ENCODE data around the gene DSC1. TPM values are rescaled to one million over a fixed set of nuclear protein-coding genes. Genes with fewer than 3 reads are reported as not detected.

Gene DSC1
- total and polyA plus RNA-seq, 2 of the 4 experiments (the other 2 are of a cell fraction), result not detected

DNA sequence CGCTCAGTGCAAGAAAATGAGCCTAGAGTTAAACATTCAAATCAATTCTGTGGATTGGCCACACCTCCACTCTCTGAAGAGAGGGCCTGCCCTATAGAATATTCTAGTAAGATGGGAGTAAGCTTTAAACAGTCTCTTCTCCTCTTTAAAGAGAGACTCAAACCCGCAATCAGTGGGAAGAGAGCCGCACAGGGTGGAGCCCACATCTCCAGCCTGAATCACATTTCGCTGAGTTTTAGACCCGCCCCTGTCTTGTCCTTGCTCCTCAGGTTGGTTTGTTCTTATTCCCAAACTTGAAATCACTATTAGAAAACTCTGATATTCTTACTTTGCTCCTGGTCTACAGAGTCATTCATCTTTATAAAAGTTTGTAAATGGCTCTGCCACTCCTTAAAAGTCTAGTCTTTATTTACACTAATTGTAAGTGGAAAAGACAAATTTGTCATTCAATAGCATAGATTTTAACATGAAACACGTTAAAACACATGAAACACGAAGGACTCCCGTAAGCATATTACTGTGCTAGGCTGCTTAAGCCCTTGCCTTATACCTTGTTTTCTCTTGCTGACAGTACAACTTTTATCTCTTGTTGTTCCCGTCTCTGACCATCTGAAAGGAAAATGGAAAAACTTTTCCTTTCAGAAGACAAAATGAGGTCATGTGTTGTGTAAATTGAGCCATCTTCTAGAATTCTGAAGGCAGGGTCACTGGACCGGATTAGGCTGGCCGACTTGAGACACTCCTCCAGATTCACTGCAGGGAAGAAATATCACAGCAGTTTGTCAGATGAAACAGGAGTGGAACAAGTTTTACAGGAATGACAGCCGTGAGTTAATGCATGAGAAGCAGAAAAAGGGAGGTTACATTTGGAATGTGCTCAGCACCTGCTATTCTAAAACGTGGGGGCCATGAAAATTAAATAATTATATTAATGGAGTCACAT, 5.6 kb downstream of the DSC1 start:
- H2AK5ac ChIP-seq (ENCODE audit: low read depth, low read length), result no peak overlapping the region
- H3K18ac ChIP-seq (ENCODE audit: low read depth, low read length), result no peak overlapping the region
- H3K36me3 ChIP-seq (ENCODE audit: control insufficient read depth, insufficient read depth, low read length), result no peaks in the 10 kb centered on the region
- no peak overlapping the region for H2BK120ac ChIP-seq (ENCODE audit: low read depth, low read length)
- no peak overlapping the region for H3K56ac ChIP-seq (ENCODE audit: extremely low read depth, insufficient read depth, low read length)
- in situ Hi-C loops (cut with MboI; ENCODE audit: low sequenced_read_pairs), result no loop called here
- no peaks in the 10 kb centered on the region for H3K9me1 ChIP-seq (ENCODE audit: insufficient read depth, low read length)
- no peak overlapping the region for H3K14ac ChIP-seq (replicated peaks; ENCODE audit: low read depth, low read length)
- H4K5ac ChIP-seq (ENCODE audit: low read depth, low read length), result no peak overlapping the region
- WGBS, 2 experiments (ENCODE audit: extremely low coverage in 2 of 2, insufficient read length in 1 of 2), result 90% methylated on average over 2 of the region's 13 CpGs; no CpG with 5 or more reads in 1 of the 2 experiments
- no peaks in the 10 kb centered on the region for H3K79me1 ChIP-seq (ENCODE audit: low read depth in 1 of 2, low read length in 2 of 2)
- no peak overlapping the region for H3K4me3 ChIP-seq (ENCODE audit: insufficient read depth, low read depth, low read length)
- no peak overlapping the region for H4K8ac ChIP-seq (ENCODE audit: low read depth in 2 of 2, low read length in 2 of 2)
- BruUV-seq (replicated peaks), result no TSS peak
- dilution Hi-C loops (cut with HindIII; ENCODE audit: low sequenced_read_pairs, unreplicated experiment), result no loop called here
- H3K4me2 ChIP-seq (ENCODE audit: low read depth, low read length), result no peak overlapping the region
- TF ChIP-seq SMC3 (IDR thresholded peaks at IDR 0.05; ENCODE audit: low read depth, low read length) (no peak), RFX5 (IDR thresholded peaks at IDR 0.05; ENCODE audit: low read depth, low read length) (no peak), CEBPB (IDR thresholded peaks at IDR 0.05; ENCODE audit: low read depth, low read length) (no peak), NFE2L2 (IDR thresholded peaks at IDR 0.05; ENCODE audit: low read depth, low read length) (no peak), RCOR1 (IDR thresholded peaks at IDR 0.05; ENCODE audit: insufficient replicate concordance, low read length) (no peak), CHD1 (IDR thresholded peaks at IDR 0.05; ENCODE audit: low read depth, low read length) (no peak), RAD21 (IDR thresholded peaks at IDR 0.05; ENCODE audit: low read length) (no peak), MAFK (IDR thresholded peaks at IDR 0.05; ENCODE audit: low read depth, low read length) (no peak), MXI1 (IDR thresholded peaks at IDR 0.05; ENCODE audit: borderline replicate concordance, low read depth, low read length) (no peak), BHLHE40 (IDR thresholded peaks at IDR 0.05; ENCODE audit: low read depth, low read length) (no peak), FOS (IDR thresholded peaks at IDR 0.05; ENCODE audit: low read depth, low read length) (no peak)
- TF ChIP-seq, protein P1, sequence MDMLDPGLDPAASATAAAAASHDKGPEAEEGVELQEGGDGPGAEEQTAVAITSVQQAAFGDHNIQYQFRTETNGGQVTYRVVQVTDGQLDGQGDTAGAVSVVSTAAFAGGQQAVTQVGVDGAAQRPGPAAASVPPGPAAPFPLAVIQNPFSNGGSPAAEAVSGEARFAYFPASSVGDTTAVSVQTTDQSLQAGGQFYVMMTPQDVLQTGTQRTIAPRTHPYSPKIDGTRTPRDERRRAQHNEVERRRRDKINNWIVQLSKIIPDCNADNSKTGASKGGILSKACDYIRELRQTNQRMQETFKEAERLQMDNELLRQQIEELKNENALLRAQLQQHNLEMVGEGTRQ (IDR thresholded peaks at IDR 0.05; ENCODE audit: low read depth, low read length), result no peak
- ATAC-seq (ENCODE audit: low read depth), result no peak
- no peak overlapping the region for H2AFZ ChIP-seq (replicated peaks; ENCODE audit: low read length, poor library complexity)
- H3K4ac ChIP-seq (ENCODE audit: low read depth, low read length), result no peak overlapping the region
- no peak overlapping the region for H2BK15ac ChIP-seq (ENCODE audit: low read depth, low read length)
- H3K27me3 ChIP-seq (ENCODE audit: control insufficient read depth, insufficient read depth, low read length), result no peaks in the 10 kb centered on the region
- no peak overlapping the region for H3K27ac ChIP-seq (ENCODE audit: insufficient read depth, low read length)
- no peak overlapping the region for H4K91ac ChIP-seq (ENCODE audit: insufficient read depth, low read depth, low read length)
- no peaks in the 10 kb centered on the region for H4K20me1 ChIP-seq (ENCODE audit: insufficient read depth, low read length)
- CTCF ChIA-PET, result no interaction called here
- H2AK9ac ChIP-seq (replicated peaks; ENCODE audit: low read depth, low read length, poor library complexity), result no peak overlapping the region
- intact Hi-C loops (cut with micrococcal nuclease), result no loop called here
- POLR2A ChIA-PET (ENCODE audit: unreplicated experiment), result no interaction called here
- no peak for DNase-seq
- no peaks in the 10 kb centered on the region for H3K9me3 ChIP-seq (ENCODE audit: control insufficient read depth, insufficient read depth, low read length)
- H2BK5ac ChIP-seq (ENCODE audit: low read depth, low read length, poor library complexity, severe bottlenecking), result no peak overlapping the region
- H3K23ac ChIP-seq (ENCODE audit: low read depth, low read length), result no peak overlapping the region
- H3K4me1 ChIP-seq (ENCODE audit: control insufficient read depth, insufficient read depth, low read length), result no peaks in the 10 kb centered on the region
- no peak overlapping the region for H3K9ac ChIP-seq (ENCODE audit: low read depth, low read length)
- H2BK20ac ChIP-seq (ENCODE audit: low read depth, low read length), result no peak overlapping the region
